ENCODE measurements around the gene ZBTB11.

Gene ZBTB11

GRCh38 chr3:101667331-101667730 lies 9.6 kb downstream of the ZBTB11 start:
- H2AFZ ChIP-seq (ENCODE audit: low read length), result no peak overlapping the region
- H3K9me2 ChIP-seq (ENCODE audit: low read depth, low read length), result no peaks in the 10 kb centered on the region
- H3K79me2 ChIP-seq (ENCODE audit: insufficient read depth, low read length), result peaks cover 16% of the 10 kb centered on the region
- no peak overlapping the region for H3K4me3 ChIP-seq (ENCODE audit: low read depth, low read length, poor library complexity, severe bottlenecking)
- no peak overlapping the region for H3K9ac ChIP-seq (ENCODE audit: low read length)
- no peak overlapping the region for H3K27ac ChIP-seq (ENCODE audit: low read depth, low read length, poor library complexity, severe bottlenecking)
- H3K27me3 ChIP-seq (ENCODE audit: insufficient read depth, low read length), result no peaks in the 10 kb centered on the region
- TF ChIP-seq CTCF (IDR thresholded peaks at IDR 0.05; ENCODE audit: low read length), result no peak
- no peak for TF ChIP-seq EZH2 (IDR thresholded peaks at IDR 0.05; ENCODE audit: borderline replicate concordance, low read length)
- no peak overlapping the region for H3K4me2 ChIP-seq (ENCODE audit: low read length)
- H3K4me1 ChIP-seq (ENCODE audit: insufficient read depth, low read length, severe bottlenecking), result no peaks in the 10 kb centered on the region
- peaks cover 87% of the 10 kb centered on the region for H3K36me3 ChIP-seq (ENCODE audit: insufficient read depth, low read length)
- H3F3A ChIP-seq (ENCODE audit: insufficient read depth, low read length), result no peaks in the 10 kb centered on the region
- no peaks in the 10 kb centered on the region for H4K20me1 ChIP-seq (ENCODE audit: insufficient read depth, low read length)
- no peaks in the 10 kb centered on the region for H3K9me3 ChIP-seq (ENCODE audit: low read length)

GRCh38 chr3:101665851-101666250 lies 11.1 kb downstream of the ZBTB11 start:
- H2AFZ ChIP-seq (ENCODE audit: low read length), result no peak overlapping the region
- no peaks in the 10 kb centered on the region for H3K9me2 ChIP-seq (ENCODE audit: low read depth, low read length)
- no peaks in the 10 kb centered on the region for H3K27me3 ChIP-seq (ENCODE audit: insufficient read depth, low read length)
- no peak overlapping the region for H3K9ac ChIP-seq (ENCODE audit: low read length)
- H3F3A ChIP-seq (ENCODE audit: insufficient read depth, low read length), result no peaks in the 10 kb centered on the region
- no peak overlapping the region for H3K27ac ChIP-seq (ENCODE audit: low read depth, low read length, poor library complexity, severe bottlenecking)
- peaks cover 86% of the 10 kb centered on the region for H3K36me3 ChIP-seq (ENCODE audit: insufficient read depth, low read length)
- H3K4me3 ChIP-seq (ENCODE audit: low read depth, low read length, poor library complexity, severe bottlenecking), result no peak overlapping the region
- no peak for TF ChIP-seq EZH2 (IDR thresholded peaks at IDR 0.05; ENCODE audit: borderline replicate concordance, low read length)
- TF ChIP-seq CTCF (IDR thresholded peaks at IDR 0.05; ENCODE audit: low read length), result no peak
- no peaks in the 10 kb centered on the region for H3K4me1 ChIP-seq (ENCODE audit: insufficient read depth, low read length, severe bottlenecking)
- H4K20me1 ChIP-seq (ENCODE audit: insufficient read depth, low read length), result no peaks in the 10 kb centered on the region
- no peak overlapping the region for H3K4me2 ChIP-seq (ENCODE audit: low read length)
- H3K79me2 ChIP-seq (ENCODE audit: insufficient read depth, low read length), result 0 out of 2 replicates have a peak, but pooled peaks cover 5% of the 10 kb centered on the region
- H3K9me3 ChIP-seq (ENCODE audit: low read length), result no peaks in the 10 kb centered on the region

GRCh38 chr3:101665357-101665756 lies 11.6 kb downstream of the ZBTB11 start:
- no peaks in the 10 kb centered on the region for H3F3A ChIP-seq (ENCODE audit: insufficient read depth, low read length)
- H4K20me1 ChIP-seq (ENCODE audit: insufficient read depth, low read length), result no peaks in the 10 kb centered on the region
- TF ChIP-seq EZH2 (IDR thresholded peaks at IDR 0.05; ENCODE audit: borderline replicate concordance, low read length), result no peak
- no peak for TF ChIP-seq CTCF (IDR thresholded peaks at IDR 0.05; ENCODE audit: low read length)
- H3K9me3 ChIP-seq (ENCODE audit: low read length), result no peaks in the 10 kb centered on the region
- no peaks in the 10 kb centered on the region for H3K9me2 ChIP-seq (ENCODE audit: low read depth, low read length)
- no peak overlapping the region for H2AFZ ChIP-seq (ENCODE audit: low read length)
- H3K27me3 ChIP-seq (ENCODE audit: insufficient read depth, low read length), result no peaks in the 10 kb centered on the region
- H3K27ac ChIP-seq (ENCODE audit: low read depth, low read length, poor library complexity, severe bottlenecking), result no peak overlapping the region
- H3K36me3 ChIP-seq (ENCODE audit: insufficient read depth, low read length), result peaks cover 86% of the 10 kb centered on the region
- no peak overlapping the region for H3K4me2 ChIP-seq (ENCODE audit: low read length)
- H3K9ac ChIP-seq (ENCODE audit: low read length), result no peak overlapping the region
- H3K4me1 ChIP-seq (ENCODE audit: insufficient read depth, low read length, severe bottlenecking), result no peaks in the 10 kb centered on the region
- no peak overlapping the region for H3K4me3 ChIP-seq (ENCODE audit: low read depth, low read length, poor library complexity, severe bottlenecking)
- no peaks in the 10 kb centered on the region for H3K79me2 ChIP-seq (ENCODE audit: insufficient read depth, low read length)

Measured in OCI-LY1 (cell line).